Activated T-helper 2 cell treated with anti-CD3 and anti-CD28 coated beads, Interferon-gamma antibody, Interleukin-2, Interleukin-4, amounts not matched to agents 10 μg/mL and 5 μg/mL and 100 μg/mL, durations not matched to agents 14 hours and 24 hours and 36 hours (primary cell): ENCODE results near the gene ZNF396. TPM values are rescaled to one million over a fixed set of nuclear protein-coding genes. Genes with fewer than 3 reads are reported as not detected.

Experiments
- DNase-seq: peaks from one replicate; pipeline ENCODE4 v3.0.0; 2021; ENCODE audit warnings: low spot score
- H3K27ac Mint-ChIP-seq: one replicate; pipeline ENCODE4 v1.8.0; 2021; ENCODE audit warnings: mixed read lengths
- H3K27me3 Mint-ChIP-seq: one replicate; pipeline ENCODE4 v1.8.0; 2021; ENCODE audit warnings: low read depth, mixed read lengths
- H3K36me3 Mint-ChIP-seq: one replicate; pipeline ENCODE4 v1.8.0; 2021; ENCODE audit warnings: low read depth, mixed read lengths
- H3K4me1 Mint-ChIP-seq: one replicate; pipeline ENCODE4 v1.8.0; 2021; ENCODE audit warnings: low read depth, mixed read lengths
- H3K4me3 Mint-ChIP-seq: one replicate; pipeline ENCODE4 v1.8.0; 2021; ENCODE audit warnings: low read depth, mild to moderate bottlenecking, moderate library complexity, mixed read lengths
- H3K9me3 Mint-ChIP-seq: one replicate; pipeline ENCODE4 v1.8.0; 2021; ENCODE audit warnings: mixed read lengths
- intact Hi-C: fragments of 100-400 bp; cut with micrococcal nuclease; formaldehyde crosslinking; loops from one replicate; pipeline ENCODE4 v1.15.1; 2023
- total RNA-seq: library from RNA; stranded (reverse); gene quantifications from 2 replicates; pipeline ENCODE4 v1.2.3, GENCODE V29; 2022

The ZNF396 gene
- total RNA-seq, 1 donor from 2014 or later, result 0.32 TPM

- Mint-ChIP-seq H3K27me3 (peaks cover 22% of the 10 kb centered on the region), H3K4me1 (peaks cover 8% of the 10 kb centered on the region), H3K9me3 (no peaks in the 10 kb centered on the region), H3K36me3 (no peaks in the 10 kb centered on the region), H3K4me3 (peak overlapping the region; percentile 73), H3K27ac (no peak overlapping the region)
- intact Hi-C loops, result loop anchor here (2.0 kb wide), 1 partner anchor 33 kb away; the partner anchor contains the start of gene ZNF24
- DNase-seq, result no peak
Measured at GRCh38 chr18:35377875-35378573, 887 bp upstream of the ZNF396 start.

GRCh38 chr18:35376393-35376741, 770 bp downstream of the ZNF396 start:
- H3K27ac Mint-ChIP-seq, result no peak overlapping the region

DNA sequence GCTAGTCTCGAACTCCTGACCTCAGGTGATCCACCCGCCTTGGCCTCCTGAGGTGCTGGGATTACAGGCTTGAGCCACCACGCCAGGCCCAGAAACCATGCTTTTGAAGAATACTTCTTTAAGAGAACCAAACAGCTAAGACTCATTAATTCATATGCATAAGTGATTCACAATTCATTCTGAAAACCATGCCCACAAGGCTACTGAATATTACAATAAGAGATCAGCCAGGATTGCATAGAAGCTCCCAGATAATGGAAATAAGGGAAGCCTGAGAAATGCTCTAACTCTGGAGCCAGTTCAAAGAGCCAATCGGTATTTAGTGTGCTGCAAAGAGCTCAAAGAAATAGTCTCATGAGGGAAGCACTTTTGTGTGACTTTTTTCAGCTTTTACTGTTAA, 2.4 kb downstream of the ZNF396 start:
- no peak overlapping the region for H3K4me3 Mint-ChIP-seq
- no peaks in the 10 kb centered on the region for H3K36me3 Mint-ChIP-seq
- H3K27ac Mint-ChIP-seq, result no peak overlapping the region
- H3K4me1 Mint-ChIP-seq, result peaks cover 8% of the 10 kb centered on the region
- intact Hi-C loops, result no loop called here
- DNase-seq, result no peak
- peaks cover 18% of the 10 kb centered on the region for H3K27me3 Mint-ChIP-seq
- no peaks in the 10 kb centered on the region for H3K9me3 Mint-ChIP-seq

More at GRCh38 chr18:35376393-35376741, 770 bp downstream of the ZNF396 start:
- DNase-seq, result no peak
- H3K4me1 Mint-ChIP-seq, result peaks cover 8% of the 10 kb centered on the region
- peaks cover 21% of the 10 kb centered on the region for H3K27me3 Mint-ChIP-seq
- H3K36me3 Mint-ChIP-seq, result no peaks in the 10 kb centered on the region
- intact Hi-C loops, result loop anchor here (2.0 kb wide), 1 partner anchor 32 kb away; the partner anchor contains the start of gene ZNF24
- H3K9me3 Mint-ChIP-seq, result no peaks in the 10 kb centered on the region
- H3K4me3 Mint-ChIP-seq, result peak overlapping the region; percentile 78

DNA sequence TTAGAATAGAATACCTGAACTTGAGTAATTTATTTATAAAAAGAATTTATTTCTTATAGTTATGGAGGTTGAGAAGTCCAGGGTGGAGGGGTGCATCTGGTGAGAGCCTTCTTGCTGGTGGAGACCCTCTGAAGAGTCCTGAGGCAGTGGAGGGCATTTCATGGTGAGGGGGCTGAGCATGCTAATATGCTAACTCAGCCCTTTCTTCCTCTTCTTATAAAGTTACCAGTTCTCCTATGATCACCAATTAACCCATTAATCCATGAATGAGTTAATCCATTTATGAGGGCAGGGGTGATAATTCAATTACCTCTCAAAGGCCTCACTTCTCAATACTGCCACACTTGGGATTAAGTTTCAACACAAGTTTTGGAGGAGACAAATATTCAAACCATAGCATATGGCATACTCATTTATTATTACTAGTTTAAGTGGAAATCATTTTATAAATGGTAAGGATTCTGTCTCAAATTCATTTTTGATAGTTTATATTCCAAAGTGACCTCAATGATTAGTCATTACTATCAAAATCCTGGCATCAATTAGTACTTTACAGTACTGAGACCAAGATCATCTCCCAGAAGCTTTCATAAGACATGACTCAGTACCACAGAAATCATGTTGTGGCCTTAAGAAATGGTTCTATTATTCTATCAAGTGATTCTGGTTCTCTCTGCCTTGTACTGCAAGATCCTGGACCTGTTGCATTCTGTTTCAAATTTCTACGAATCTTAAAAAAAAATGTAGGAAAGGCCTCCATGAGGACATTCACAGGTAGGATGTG, 5.5 kb downstream of the ZNF396 start:
- H3K9me3 Mint-ChIP-seq, result no peaks in the 10 kb centered on the region
- H3K36me3 Mint-ChIP-seq, result no peaks in the 10 kb centered on the region
- H3K27me3 Mint-ChIP-seq, result peaks cover 2% of the 10 kb centered on the region
- H3K4me1 Mint-ChIP-seq, result peaks cover 2% of the 10 kb centered on the region
- no peak for DNase-seq
- H3K4me3 Mint-ChIP-seq, result no peak overlapping the region
- no peak overlapping the region for H3K27ac Mint-ChIP-seq
- intact Hi-C loops, result no loop called here

- Mint-ChIP-seq H3K9me3 (no peaks in the 10 kb centered on the region), H3K27ac (no peak overlapping the region), H3K27me3 (peaks cover 8% of the 10 kb centered on the region), H3K36me3 (no peaks in the 10 kb centered on the region), H3K4me3 (no peak overlapping the region), H3K4me1 (no peaks in the 10 kb centered on the region)
- no peak for DNase-seq
- intact Hi-C loops, result no loop called here
Measured at GRCh38 chr18:35369126-35369525, 8.0 kb downstream of the ZNF396 start.

DNA sequence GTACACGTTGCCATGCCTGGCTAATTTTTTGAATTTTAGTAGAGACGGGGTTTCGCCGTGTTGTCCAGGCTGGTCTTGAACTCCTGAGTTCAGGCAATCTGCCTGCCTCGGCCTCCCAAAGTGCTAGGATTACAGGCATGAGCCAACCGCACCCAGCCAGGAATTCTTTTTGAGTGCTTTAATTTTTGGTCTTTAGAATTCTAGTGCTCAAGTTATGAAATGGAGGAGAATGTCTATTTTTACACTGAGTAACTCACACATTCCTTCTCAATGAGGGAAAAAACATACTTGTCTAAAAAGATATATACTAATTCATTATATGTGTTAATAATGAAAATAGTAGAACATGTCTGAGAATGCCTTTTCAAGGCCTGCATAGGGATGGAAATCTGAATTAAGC, 8.5 kb downstream of the ZNF396 start:
- no peak overlapping the region for H3K27ac Mint-ChIP-seq
- H3K4me3 Mint-ChIP-seq, result no peak overlapping the region
- no peak for DNase-seq
- H3K4me1 Mint-ChIP-seq, result no peaks in the 10 kb centered on the region
- H3K9me3 Mint-ChIP-seq, result no peaks in the 10 kb centered on the region
- H3K36me3 Mint-ChIP-seq, result no peaks in the 10 kb centered on the region
- H3K27me3 Mint-ChIP-seq, result peaks cover 10% of the 10 kb centered on the region
- intact Hi-C loops, result no loop called here

DNA sequence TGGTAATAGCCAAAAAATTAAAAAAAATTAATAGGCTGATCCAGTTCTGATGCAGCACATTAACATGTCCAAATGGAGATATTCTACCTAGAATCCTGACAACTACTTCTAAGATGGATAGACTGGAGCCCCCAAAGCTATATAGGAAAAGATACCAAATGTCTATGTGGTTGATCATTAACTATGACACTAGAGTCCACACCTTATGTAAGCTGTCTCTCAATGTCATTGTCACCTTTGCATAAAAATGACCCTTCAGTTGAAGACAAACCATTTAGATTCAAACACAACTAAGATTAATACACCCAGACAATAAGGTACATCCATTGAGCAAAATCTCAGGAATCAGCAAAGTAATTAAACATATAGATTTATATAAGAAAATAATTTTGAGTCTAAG, 14.6 kb downstream of the ZNF396 start:
- intact Hi-C loops, result no loop called here
- Mint-ChIP-seq H3K36me3 (no peaks in the 10 kb centered on the region), H3K27ac (no peak overlapping the region), H3K4me1 (no peaks in the 10 kb centered on the region), H3K9me3 (no peaks in the 10 kb centered on the region), H3K27me3 (peaks cover 13% of the 10 kb centered on the region), H3K4me3 (no peak overlapping the region)
- DNase-seq, result no peak

GRCh38 chr18:35361570-35362321, 15.4 kb downstream of the ZNF396 start:
- intact Hi-C loops, result no loop called here
- no peak for DNase-seq
- no peak overlapping the region for H3K27ac Mint-ChIP-seq
- no peaks in the 10 kb centered on the region for H3K4me1 Mint-ChIP-seq
- H3K36me3 Mint-ChIP-seq, result no peaks in the 10 kb centered on the region
- H3K9me3 Mint-ChIP-seq, result no peaks in the 10 kb centered on the region
- H3K27me3 Mint-ChIP-seq, result peaks cover 13% of the 10 kb centered on the region
- H3K4me3 Mint-ChIP-seq, result no peak overlapping the region

DNA sequence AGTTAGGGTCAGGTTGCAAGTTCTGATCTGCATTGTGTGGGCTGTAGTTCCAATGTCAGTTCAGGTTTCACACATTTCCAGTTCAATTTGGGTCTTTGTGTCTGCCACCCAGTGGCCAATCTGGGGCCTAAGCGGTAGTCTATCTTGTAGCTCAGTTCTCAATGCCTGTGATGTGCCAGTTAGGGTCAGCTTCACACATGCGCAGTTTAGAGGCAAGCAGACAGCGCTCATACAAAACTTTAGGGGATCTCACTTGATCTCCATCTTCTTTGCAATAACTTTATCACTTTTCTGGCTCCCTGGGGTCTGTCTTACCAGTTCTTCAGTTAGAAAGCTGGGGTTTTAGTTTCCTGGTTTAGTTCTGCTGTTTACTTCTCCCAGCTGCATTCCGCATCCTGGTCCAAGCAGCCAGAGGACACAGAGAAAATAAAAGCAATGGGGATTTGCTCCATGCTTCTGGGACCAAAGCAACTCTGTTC, 22.0 kb downstream of the ZNF396 start:
- H3K4me1 Mint-ChIP-seq, result peaks cover 2% of the 10 kb centered on the region
- intact Hi-C loops, result loop anchor here (1.0 kb wide), 1 partner anchor 124 kb away; no protein-coding TSS in a partner anchor
- no peaks in the 10 kb centered on the region for H3K27me3 Mint-ChIP-seq
- no peak overlapping the region for H3K27ac Mint-ChIP-seq
- no peak overlapping the region for H3K4me3 Mint-ChIP-seq
- peaks cover 11% of the 10 kb centered on the region for H3K9me3 Mint-ChIP-seq
- no peaks in the 10 kb centered on the region for H3K36me3 Mint-ChIP-seq
- peak; percentile 31 for DNase-seq

DNA sequence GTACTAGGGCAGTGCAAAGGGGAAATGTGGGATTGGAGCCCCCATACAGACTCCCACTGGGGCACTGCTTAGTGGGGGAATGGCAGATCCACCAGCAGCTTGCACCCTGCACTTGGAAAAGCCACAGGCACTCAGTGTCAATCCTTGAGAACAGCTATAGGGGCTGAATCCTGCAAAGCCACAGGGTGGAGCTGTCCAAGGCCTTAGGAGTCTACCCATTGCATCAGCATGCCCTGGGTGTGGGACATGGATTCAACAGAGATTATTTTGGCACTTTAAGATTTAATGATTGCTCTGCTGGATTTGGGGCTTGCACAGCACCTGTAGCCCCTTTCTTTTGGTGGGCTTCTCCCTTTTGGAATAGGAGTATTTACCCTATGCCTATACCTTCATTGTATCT, 24.4 kb downstream of the ZNF396 start:
- Mint-ChIP-seq H3K27ac (no peak overlapping the region), H3K36me3 (no peaks in the 10 kb centered on the region), H3K27me3 (peaks cover 2% of the 10 kb centered on the region), H3K4me1 (peaks cover 2% of the 10 kb centered on the region), H3K4me3 (no peak overlapping the region), H3K9me3 (peaks cover 11% of the 10 kb centered on the region)
- no peak for DNase-seq
- intact Hi-C loops, result no loop called here

DNA sequence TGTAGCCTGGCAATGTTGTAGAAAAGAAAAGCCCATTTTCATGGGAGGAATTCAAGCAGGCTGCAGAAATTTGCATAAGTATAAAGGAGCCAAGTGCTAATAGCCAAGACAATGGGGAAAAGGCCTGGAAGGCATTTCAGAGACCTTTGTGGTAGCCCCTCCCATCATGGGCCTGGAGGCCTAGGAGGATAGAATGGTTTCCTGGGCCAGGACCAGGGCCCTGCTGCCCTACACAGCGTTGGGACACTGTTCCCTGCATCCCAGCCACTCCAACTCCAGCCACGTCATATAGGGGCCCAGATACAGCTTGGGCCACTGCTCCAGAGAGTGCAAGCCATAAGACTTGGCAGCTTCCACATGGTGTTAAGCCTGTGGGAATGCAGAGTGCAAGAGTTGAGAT, 24.9 kb downstream of the ZNF396 start:
- Mint-ChIP-seq H3K9me3 (peaks cover 11% of the 10 kb centered on the region), H3K4me1 (peaks cover 2% of the 10 kb centered on the region), H3K36me3 (no peaks in the 10 kb centered on the region), H3K27me3 (peaks cover 2% of the 10 kb centered on the region), H3K4me3 (no peak overlapping the region), H3K27ac (no peak overlapping the region)
- DNase-seq, result no peak
- intact Hi-C loops, result no loop called here

DNA sequence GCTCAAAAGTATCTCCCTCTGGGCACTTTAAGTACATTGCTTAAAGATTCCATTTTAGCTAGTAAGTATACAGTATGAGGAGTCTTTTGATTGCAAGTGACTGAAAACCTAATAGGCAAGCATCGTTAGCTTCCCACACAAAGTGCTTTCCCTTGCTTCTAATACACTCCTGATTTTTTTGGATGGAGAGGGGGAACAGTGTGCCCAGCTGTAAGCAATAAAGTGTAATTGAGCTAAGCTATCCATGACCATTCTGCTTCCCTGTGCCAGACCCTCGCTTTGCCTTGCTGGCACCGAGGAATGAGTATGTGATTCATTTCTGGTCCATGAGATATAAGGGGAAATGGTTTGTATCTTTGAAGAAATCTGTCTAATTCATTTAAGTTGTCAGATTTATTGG, 29.1 kb downstream of the ZNF396 start:
- intact Hi-C loops, result no loop called here
- H3K36me3 Mint-ChIP-seq, result peaks cover 4% of the 10 kb centered on the region
- H3K4me1 Mint-ChIP-seq, result peaks cover 14% of the 10 kb centered on the region
- H3K4me3 Mint-ChIP-seq, result no peak overlapping the region
- no peak for DNase-seq
- H3K9me3 Mint-ChIP-seq, result peaks cover 11% of the 10 kb centered on the region
- peaks cover 2% of the 10 kb centered on the region for H3K27me3 Mint-ChIP-seq
- H3K27ac Mint-ChIP-seq, result no peak overlapping the region
